HG03135 (cell line): Measurements from ENCODE around the gene DLEC1.
"Not testable (repeated sequence)": the region's sequence is repeated elsewhere in the genome, so short reads cannot be mapped to it uniquely, and the experiment has no call there.

Experiments used
- ATAC-seq: cut with Tn5 transposase; IDR thresholded peaks from one replicate; pipeline ENCODE4 v1.9.1; 2021; ENCODE audit warnings: mild to moderate bottlenecking, moderate library complexity; ENCODE audit not compliant: unreplicated experiment

The DLEC1 gene

DNA sequence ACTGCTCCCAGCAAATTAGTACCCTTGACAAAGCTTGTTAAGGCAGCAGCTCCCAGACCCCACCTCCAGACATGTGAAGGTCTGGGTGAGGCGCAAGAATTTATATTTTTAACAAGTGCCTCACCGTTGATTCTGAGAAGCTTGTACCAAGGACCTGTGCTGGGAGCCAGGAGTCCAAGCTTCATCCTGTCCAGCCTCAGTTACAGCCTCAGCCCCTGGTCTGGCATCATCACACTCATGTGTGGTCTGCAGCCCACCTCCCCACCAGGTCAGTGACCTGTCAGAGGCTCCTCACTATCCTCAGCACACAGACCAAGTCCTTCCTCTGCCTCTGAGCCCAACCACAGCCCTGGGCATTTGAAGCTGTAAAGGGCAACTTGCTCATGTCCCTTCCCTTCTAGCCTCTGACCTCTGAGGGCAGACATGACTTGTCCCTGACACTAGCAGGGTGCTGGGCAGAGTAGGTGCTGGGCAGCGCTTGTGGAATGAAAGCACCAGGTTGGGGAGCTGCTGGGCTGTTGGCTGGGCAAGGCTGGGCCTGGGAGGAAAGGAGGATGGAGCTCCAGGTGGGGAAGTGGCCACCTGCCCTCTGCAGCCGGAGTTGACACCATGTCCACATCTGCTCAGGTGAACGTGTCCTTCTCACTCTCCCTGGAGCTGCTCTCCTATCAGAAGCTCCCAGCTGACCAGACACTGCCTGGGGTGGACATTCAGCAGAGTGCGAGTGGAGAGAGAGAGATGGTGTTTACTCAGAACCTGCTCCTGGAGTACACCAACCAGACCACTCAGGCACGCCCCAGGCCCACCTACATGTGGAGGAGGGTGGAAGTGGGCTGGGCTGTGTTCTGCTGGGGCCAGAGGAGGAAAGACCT lies 81.0 kb downstream of the DLEC1 start:
- ATAC-seq, result no peak

DNA sequence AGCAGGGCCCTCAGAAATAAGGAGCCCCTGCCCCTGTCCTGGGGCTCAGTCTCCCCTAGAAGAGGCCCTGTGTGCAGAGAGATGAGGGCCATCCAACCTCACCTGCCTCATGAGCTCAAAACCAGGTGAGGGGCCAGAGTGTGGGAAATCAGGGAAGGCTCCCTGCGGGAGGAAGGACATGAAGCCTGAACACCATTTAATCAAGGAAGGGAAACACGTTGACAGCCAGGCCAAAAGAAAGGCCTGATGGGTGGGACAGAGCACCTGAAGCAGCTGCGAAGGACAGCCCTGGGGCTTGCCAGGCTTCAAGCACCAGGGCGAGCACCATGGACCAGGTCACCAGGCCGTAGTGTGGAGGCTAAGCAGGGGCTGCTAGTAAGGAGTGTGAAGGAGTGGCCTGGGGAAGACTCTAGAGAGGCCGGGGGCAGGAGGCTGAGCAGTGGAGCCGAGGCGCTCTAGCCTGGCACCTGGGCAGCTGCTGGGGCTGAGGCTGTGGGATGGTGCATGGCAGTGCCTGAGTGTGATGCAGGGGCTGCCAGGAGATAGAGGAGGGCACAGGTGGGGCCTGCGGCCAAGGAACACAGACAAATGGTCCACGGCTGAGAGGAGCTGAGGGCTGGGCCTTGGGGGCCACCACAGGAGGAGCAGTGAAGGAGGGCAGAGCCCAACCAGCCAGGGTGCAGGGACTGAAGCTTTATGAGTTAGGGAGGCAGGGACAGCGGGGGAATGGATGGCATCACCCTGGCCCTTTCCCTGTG lies 81.9 kb downstream of the DLEC1 start:
- no peak for ATAC-seq

DNA sequence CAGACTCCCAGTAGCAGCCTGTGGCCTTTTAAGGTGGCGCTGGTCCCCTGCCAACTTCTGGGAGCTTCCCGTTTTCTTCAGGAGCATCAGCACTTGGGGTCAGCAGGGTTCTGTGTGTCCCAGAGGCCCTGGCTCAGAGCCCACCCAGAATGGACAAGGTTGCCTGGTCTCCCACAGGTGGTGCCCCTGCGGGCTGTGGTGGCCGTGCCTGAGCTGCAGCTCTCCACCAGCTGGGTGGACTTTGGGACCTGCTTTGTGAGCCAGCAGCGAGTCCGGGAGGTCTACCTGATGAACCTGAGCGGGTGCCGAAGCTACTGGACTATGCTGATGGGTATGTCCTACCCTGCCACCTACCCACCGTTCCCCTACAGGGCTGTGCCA lies 82.4 kb downstream of the DLEC1 start:
- ATAC-seq, result no peak

DNA sequence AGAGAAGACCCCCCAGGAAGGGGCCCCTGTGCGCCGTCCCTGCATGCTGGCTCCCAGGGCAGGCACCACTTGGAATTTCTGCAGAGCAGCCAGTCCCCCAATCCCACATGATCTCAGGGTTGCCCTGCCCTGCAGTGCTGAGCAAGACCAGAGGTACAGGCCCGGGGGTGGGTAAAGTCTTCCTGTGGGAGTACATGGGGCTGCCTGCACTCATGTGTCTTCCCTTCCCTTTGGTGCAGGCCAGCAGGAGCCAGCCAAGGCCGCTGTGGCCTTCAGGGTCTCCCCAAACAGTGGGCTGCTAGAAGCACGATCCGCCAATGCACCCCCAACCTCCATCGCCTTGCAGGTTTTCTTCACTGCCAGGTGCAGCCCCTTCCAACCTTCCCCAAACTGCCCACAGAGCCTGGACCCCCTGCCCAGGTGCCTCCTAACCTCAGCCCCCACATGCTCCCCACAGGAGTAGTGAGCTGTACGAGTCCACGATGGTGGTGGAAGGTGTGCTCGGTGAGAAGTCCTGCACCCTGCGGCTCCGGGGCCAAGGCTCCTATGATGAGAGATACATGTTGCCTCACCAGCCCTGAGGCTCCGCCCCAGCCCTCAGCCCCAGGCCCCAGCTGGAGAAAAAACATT lies 82.9 kb downstream of the DLEC1 start:
- no peak for ATAC-seq

DNA sequence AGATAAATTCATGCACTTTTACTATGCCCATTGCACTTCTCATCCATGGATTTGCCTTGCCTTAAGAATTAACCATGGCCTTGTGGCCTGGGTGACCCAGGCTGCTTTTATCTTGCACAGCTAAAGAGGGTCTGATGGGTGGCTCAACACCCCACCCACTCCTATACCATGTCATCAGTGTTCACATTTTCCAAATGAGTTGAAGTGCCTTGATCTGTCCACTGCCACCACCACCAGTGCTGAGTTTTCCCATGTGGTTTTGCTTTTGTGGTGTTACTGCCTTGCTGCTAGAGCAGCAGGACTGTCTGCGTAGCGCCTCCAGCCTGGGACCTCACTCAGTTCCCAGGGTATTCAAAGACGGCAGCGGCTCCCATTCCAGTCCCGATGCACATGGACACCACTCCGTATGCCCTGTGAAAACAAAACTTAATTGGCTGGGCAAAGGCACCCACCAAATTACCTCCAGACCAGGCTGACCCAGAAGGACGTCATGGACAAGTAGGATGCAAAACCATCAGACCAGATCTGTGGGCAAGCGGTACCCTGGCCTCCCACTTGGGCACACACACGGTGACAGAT lies 83.8 kb downstream of the DLEC1 start:
- no peak for ATAC-seq

DNA sequence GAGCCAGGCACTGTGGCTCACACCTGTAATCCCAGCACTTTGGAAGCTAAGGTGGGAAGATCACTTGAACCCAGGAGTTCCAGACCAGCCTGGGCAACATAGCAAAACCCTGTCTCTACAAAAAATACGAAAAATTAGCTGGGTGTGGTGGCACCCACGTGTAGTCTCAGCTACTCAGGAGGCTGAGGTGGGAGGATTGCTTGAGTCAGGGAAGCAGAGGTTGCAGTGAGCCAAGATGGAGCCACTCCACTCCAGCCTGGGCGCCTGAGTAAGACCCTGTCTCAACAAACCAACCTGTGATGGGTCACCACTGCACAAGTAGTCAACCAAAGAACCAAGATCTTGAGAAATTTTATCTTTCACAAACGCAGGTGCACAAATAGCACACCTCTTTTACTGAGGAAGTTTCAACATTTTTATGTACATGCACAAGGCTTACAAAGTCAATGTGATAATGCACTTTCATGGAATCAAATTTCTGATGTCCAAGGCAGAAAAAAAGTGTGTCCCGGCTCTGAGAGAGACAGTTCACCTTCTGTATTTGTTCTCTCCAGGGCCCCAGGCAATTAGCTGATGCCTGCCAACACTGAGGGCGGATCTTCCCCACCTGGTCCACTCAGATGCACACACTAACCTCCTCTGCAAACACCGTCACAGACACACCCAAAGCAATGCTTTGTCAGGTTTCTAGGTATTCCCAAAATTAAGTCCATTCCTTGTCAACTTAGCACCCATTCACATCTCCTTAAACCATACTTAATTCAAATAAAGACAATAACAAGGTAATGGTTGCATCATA lies 85.5 kb downstream of the DLEC1 start:
- ATAC-seq, result no peak

DNA sequence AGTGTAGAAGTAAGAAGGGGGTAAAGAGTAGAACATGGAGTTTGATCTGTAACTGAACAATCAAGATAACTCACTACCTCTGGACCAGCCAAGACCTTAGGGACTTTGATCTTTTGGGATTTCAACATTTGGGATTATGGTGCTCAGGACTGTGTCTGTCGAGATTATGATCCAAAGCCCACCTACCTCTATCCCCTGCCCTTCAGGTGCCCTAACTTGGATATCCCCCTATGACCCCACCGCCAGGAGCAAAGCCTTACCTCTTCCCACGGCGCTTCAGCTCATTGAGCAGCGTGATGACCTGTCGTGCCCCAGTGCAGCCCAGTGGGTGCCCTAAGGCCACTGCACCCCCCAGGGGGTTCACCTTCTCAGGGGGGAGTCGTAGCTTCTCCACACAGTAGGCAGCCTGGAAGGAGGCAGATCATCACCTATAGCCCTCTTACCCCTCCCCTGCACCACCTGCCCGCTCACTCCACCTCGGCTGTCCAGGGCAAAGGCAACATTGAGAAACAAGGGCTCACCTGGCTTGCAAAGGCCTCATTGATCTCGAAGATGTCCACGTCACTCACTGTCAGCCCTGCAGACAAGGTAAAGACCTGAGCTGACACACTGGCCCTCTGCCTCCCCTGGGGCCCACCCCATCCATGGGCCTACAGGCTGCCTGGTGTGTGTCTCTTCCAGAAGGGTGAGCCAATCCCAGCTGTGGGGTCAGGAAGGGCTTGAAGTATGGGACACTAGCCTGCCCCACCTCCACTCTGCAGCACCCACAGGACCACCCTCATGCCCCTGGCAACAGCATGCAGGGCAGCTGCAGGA lies 86.5 kb downstream of the DLEC1 start:
- no peak for ATAC-seq

DNA sequence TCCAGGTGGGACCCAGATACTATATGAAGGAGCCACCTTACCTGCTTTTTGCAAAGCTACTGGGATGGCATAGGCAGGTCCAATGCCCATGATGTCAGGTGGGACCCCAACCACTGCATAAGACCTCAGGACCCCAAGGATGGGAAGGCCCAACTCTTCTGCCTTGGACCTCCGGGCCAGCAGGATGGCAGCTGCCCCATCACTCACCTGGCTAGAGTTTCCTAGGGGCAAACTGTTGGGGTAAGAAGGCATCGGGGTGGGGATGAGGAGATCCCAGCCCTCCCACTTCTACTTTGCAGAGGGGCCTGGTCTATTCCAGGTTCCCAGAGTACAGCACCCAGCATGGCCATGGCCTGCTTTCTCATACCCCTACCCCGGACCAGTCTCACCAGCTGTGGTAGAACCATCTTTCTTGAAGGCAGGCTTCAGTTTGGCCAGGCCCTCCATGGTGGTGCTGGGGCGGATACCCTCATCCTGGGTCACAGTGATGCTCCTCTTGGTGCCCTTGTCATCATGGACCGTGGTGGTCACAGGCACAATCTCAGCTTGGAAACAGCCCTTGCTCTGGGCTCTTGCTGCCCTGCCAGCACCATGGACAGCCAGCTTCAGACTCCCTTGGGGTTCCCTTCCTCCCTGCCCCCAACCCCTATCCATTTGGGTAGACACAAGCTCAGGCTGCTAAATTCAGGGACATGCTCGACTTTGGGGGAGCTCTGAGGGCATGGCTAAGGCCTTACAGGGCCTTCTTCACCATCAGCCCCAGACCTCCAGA lies 87.3 kb downstream of the DLEC1 start:
- no peak for ATAC-seq

DNA sequence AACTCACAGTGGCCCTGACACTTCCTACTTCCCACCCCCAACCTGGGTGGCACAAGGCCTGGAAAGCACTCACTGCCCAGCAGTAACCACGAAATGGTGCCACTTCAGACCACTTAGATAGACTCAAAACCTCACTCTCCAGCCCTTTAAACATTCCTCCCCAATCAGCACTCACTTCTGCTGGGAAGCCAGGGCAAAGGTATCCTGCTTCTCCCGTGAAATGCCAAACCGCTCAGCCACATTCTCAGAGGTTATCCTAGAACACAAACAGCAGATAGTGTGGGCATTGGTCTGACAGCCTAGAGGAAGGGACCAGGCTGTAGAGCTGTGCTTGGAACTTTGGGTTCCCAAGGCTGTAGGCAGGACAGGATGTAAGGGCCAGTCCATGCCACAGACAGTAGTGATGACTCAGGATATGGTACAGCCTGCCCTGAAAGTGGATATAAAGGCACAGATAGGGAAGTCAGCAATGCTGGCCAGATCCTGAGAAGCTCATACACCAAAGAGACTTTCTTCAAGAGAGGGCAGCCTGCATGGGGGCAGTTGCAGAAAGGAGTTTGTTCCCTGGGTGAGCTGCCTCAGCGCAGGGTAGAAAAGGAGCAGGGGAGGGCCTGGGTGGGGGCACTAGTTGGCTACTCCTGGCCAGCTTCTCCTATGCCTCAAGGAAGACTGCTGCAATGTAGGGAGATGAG lies 88.7 kb downstream of the DLEC1 start:
- no peak for ATAC-seq

DNA sequence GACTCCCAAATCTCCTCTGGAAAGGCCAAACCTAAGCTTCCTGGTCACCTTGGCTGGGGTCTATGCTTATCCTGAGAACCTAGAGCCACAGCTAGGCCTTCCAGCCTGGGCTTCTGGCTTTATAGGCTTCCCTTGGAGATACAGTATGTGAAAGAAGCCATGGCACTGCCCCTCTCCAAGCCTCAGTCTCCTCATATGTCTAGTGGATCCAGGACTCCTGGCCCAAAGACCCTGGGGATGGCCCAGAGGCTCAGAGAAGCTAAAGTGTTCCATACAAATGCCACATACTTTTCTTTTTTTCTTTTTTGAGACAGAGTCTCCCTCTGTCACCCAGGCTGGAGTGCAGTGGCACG lies 89.3 kb downstream of the DLEC1 start:
- no peak for ATAC-seq

DNA sequence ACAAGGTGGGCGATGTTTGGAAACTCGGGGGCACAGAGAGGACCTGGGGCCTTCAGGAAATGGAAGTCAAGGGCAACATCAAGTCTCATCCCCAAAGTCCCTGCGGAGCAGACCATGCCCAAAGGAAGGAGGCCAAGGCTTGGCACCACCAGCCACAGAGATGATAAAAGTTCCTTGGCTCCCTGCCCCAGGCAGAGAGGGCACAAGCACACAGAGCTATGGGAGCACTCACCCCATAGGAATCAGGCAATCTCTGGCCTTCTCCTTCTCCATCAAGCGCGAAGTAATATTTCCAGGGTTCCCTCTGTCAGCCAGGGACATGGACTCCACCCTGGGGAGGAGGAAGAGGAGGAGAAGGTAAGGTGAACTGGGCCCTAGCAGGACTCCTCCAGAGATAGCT lies 90.0 kb downstream of the DLEC1 start:
- ATAC-seq, result no peak

DNA sequence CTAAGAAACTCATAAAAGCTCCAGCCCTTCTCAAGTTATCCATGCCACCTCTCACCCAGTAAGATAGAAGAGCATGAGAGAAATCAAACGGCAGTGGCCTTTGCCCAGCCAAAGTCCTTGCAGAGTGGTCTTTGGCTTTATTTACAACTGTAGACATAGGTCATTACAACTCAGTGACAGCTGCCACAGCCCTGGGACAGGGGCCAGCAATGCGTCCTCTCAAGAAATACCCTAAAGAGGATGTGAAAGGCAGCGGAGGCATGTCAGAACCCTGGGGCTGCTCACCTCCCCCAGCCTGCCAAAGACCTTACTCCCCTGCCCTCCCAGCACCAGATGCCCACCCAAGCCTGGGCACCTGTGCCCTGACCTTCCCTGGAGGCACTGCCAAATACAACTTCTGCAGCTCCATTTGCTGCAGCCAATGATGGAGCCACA lies 91.6 kb downstream of the DLEC1 start:
- ATAC-seq, result no peak

DNA sequence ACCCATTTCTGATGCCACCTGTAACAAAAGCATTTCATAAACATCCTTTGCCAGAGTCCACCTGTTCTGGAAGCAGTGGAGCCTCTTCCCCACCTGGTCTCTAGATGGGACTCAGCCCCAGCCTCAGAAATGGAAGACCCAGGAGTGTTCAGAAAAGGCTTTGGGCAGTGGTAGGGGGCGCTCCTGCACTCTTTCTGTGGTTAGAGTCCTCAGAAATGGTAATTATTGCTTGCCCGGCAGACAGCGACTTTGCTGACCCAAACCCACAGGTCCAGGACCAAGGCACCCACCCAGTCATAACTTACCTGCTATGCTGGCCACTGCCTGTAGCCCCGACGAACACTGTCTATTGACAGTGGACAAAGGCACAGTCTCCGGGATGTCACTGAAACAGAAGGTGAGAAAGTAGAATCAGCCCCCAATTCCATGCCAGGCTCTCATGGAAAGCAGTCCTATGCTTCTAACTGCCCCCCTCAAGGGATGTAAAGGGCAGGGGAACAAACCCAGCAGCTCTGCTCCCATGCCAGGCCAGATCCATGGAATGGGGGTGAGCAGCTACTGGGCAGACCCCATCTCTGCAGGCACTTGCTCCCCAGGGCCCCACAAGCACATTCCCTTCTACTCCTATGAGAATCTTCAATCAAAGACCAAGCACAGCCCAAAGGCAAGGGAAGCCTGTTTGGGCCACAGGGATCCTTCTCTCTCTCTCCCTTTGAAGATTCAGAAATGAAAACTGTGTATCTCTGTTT lies 92.8 kb downstream of the DLEC1 start:
- no peak for ATAC-seq

DNA sequence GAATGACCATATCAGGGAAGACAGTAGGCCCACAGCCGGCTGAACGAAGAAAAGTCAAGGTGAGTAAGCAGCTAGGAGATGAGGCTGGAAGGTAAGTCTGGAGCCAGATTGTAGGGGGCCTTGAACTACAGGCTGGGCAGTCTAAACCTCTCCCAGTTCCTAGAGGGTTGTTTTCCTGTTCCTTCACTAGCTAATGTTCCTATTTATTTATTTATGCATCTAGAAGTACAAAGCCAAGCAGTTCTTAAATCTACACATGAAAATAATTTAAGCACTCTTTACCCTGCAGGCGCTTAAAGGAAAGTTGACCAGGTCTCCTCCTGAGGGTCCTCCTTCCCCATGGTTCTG lies 94.2 kb downstream of the DLEC1 start:
- no peak for ATAC-seq

DNA sequence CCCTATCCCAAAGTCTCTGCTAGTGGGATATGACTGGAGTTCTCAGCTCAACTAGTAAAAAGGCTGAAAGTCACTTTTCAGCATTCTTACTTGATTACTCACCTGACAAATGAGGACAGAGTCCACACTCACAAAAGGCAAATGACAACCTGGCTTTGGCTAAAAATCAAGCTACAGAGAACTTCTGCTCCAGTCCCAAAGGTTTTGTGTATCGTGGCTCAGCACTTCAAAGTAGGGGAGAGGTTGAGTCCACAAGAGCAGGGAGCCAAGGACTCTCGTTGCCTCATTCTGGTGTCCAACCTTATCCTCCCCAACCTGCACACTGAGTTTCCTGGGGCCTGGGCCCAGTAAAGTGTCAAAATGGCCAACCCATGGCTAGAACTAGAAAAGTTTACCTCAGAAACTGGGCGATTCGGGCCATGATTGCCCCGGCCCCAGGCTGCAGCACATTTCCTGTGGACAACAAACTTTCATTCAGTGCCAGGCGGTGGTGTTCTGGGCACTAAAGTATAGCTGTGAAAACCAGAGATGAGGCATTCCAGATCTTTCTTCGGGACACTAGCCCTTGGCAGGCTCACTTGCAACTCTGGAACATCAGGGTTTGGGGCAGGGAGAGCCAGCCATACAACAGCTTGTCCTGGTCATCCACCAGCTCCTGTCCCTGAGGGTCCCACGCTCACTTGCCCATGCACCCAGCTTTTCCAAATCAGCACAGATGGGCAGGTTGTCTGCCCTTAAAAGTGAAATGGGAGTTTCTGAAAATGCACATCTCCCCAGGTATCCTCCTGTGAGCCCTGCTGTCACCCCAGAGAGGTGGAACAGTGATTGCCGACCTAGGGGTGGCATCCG lies 94.8 kb downstream of the DLEC1 start:
- no peak for ATAC-seq

DNA sequence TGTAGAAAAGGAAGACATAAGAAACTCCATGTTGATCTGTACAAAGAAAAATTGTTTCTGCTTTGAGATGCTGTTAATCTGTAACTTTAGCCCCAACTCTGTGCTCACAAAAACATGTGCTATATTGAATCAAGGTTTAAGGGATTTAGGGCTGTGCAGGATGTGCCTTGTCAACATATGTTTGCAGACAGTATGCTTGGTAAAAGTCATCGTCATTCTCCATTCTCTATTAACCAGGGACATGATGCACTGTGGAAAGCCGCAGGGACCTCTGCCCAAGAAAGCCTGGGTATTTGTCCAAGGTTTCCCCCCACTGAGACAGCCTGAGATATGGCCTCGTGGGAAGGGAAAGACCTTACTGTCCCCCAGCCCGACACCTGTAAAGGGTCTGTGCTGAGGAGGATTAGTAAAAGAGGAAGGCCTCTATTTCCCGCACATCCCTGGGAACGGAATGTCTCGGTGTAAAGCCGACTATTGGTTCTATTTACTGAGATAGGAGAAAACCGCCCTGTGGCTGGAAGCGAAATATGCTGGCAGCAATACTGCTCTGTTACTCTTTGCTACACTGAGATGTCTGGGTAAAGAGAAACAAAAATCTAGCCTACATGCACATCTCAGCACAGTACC lies 95.6 kb downstream of the DLEC1 start:
- ATAC-seq, result not testable (repeated sequence)
